ENCODE results near the gene TMC1. TPM values are rescaled to one million over a fixed set of nuclear protein-coding genes. Genes with fewer than 3 reads are reported as not detected.

The TMC1 gene
- total RNA-seq, 1 donor from 2014 or later: not detected

DNA sequence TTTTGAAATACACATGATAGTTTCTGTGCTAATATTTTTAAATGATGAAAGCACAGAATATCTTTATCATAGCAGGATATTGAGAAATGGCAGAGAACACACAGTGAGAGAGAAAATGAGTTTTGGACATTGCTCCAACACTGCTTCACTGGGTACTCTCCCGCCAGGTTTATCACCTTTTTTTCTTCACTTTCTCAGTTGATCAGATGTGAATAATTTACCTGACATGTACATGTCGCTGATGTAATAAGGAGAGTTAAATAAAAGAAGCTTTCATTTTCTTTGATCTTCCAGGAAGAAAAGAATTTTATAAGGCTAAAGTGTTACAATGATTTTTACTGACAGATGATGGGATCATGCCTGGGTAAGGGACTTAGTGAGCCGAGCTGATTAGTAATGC lies 297.0 kb downstream of the TMC1 start:
- DNase-seq (ENCODE audit: extremely low spot score, unreplicated experiment): no peak
- Mint-ChIP-seq H3K4me3 (ENCODE audit: unreplicated experiment) (no peak overlapping the region), H3K9me3 (ENCODE audit: unreplicated experiment) (no peaks in the 10 kb centered on the region), H3K36me3 (ENCODE audit: unreplicated experiment) (no peaks in the 10 kb centered on the region), H3K4me1 (ENCODE audit: unreplicated experiment) (no peaks in the 10 kb centered on the region), H3K27me3 (ENCODE audit: unreplicated experiment) (peaks cover 23% of the 10 kb centered on the region), H3K27ac (ENCODE audit: unreplicated experiment) (no peak overlapping the region)
- TF ChIP-seq, protein P1, sequence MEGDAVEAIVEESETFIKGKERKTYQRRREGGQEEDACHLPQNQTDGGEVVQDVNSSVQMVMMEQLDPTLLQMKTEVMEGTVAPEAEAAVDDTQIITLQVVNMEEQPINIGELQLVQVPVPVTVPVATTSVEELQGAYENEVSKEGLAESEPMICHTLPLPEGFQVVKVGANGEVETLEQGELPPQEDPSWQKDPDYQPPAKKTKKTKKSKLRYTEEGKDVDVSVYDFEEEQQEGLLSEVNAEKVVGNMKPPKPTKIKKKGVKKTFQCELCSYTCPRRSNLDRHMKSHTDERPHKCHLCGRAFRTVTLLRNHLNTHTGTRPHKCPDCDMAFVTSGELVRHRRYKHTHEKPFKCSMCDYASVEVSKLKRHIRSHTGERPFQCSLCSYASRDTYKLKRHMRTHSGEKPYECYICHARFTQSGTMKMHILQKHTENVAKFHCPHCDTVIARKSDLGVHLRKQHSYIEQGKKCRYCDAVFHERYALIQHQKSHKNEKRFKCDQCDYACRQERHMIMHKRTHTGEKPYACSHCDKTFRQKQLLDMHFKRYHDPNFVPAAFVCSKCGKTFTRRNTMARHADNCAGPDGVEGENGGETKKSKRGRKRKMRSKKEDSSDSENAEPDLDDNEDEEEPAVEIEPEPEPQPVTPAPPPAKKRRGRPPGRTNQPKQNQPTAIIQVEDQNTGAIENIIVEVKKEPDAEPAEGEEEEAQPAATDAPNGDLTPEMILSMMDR (IDR thresholded peaks at IDR 0.05): no peak

DNA sequence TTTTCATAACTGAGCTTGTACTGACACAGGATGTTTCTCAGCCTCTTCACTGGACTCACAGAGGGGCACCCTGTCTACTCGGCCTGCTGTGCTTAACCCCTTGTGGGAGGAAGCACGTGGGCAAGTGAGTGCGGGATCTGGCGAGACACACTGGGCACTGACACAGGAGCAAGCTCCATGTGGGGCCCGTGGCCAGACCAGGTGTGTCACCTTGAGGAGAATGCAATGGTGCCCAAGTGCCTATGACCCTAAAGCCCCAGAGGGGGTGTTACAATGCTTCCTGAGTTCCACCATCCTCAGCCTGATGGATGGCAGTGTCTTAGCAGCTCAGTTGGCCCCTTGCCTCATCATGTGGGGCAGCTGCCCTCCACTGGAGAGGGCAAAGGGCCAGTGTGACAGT lies 302.6 kb downstream of the TMC1 start:
- Mint-ChIP-seq H3K4me3 (ENCODE audit: unreplicated experiment) (no peak overlapping the region), H3K36me3 (ENCODE audit: unreplicated experiment) (no peaks in the 10 kb centered on the region), H3K9me3 (ENCODE audit: unreplicated experiment) (no peaks in the 10 kb centered on the region), H3K27me3 (ENCODE audit: unreplicated experiment) (peaks cover 16% of the 10 kb centered on the region), H3K4me1 (ENCODE audit: unreplicated experiment) (no peaks in the 10 kb centered on the region), H3K27ac (ENCODE audit: unreplicated experiment) (no peak overlapping the region)
- TF ChIP-seq, protein P1 (IDR thresholded peaks at IDR 0.05): no peak
- DNase-seq (ENCODE audit: extremely low spot score, unreplicated experiment): no peak

DNA sequence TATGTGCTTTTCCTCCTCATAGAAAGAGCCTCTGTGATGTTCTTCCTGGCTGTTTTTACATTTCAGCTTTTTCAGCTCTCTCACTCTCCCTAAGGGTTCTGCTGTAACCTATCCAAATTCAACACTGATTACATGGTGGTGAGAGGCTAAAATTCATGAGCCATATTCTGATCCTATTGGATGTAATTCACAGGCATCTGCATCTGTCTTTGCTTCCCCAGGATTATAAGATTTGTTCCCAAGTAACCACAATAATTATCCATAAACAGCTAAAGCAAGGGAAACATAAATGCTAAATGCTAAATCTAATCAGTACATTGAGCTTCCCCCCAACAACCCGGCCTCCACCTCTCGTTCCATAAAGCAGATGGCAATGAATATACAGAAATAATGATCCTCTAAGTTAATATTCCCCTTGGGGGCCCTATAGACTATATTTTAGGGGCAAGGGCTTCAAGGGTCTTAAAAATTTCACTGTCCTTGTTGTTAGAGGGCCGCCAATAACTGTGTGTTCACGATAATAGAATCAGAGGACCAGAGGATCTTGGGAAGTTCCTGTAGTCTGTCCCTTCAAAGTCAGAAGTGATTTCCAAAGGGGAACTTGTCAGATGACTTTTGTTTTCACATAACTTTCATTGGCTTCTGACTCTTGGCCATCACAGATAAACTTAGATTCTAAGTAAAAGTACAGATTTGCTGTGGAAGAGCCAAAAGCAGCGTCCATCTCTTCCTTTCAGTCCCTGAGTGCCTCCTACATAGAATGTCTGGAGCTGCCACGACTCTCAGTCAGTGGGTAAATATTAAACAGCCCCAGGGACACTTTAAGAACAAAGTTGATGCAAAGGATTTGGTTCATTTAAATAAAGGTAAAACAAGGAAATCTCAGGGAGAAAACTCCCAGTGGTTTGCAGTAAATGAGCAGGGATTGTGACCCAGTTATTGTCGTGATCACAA lies 305.9 kb downstream of the TMC1 start:
- H3K9me3 Mint-ChIP-seq (ENCODE audit: unreplicated experiment): no peaks in the 10 kb centered on the region
- H3K36me3 Mint-ChIP-seq (ENCODE audit: unreplicated experiment): no peaks in the 10 kb centered on the region
- peaks cover 3% of the 10 kb centered on the region for H3K27me3 Mint-ChIP-seq (ENCODE audit: unreplicated experiment)
- H3K27ac Mint-ChIP-seq (ENCODE audit: unreplicated experiment): no peak overlapping the region
- no peak overlapping the region for H3K4me3 Mint-ChIP-seq (ENCODE audit: unreplicated experiment)
- TF ChIP-seq, protein P1 (IDR thresholded peaks at IDR 0.05): no peak
- H3K4me1 Mint-ChIP-seq (ENCODE audit: unreplicated experiment): no peaks in the 10 kb centered on the region
- no peak for DNase-seq (ENCODE audit: extremely low spot score, unreplicated experiment)

DNA sequence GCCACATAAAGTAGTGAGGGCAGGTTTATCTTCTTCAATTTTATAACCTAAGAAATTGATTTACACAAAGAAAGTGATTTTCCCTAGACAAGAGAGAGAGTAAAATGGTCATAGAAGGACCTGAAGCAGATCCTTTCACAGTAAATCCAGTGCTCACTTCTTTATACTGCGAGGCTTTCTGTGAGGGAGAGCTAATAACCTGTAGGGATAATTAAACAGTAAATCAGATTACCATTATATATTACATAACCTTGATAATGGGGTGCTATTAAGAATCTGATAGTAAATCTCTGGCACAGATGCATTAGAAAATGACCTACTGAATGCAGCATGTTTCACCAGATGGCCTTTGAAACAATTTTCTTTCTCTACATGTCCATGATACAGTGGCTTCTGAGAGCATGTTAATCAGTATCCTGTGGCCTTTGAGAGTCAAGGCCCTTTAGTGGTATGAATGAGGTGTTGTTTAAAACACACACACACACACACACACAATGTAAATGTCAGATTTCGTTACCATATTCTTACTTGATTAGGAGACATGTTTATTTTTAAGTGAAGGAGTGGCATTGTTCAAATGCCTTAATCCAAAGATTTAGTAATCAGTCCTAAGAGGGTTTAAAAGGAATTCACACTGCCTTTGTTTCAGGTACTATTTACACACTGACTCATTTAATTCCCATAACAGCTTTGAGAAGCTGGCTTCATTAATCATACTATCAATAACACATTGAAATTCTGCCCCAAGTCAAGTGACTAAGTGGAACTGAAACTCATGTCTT lies 306.7 kb downstream of the TMC1 start:
- Mint-ChIP-seq H3K9me3 (ENCODE audit: unreplicated experiment) (no peaks in the 10 kb centered on the region), H3K4me3 (ENCODE audit: unreplicated experiment) (no peak overlapping the region), H3K27me3 (ENCODE audit: unreplicated experiment) (peaks cover 3% of the 10 kb centered on the region), H3K27ac (ENCODE audit: unreplicated experiment) (no peak overlapping the region), H3K36me3 (ENCODE audit: unreplicated experiment) (no peaks in the 10 kb centered on the region), H3K4me1 (ENCODE audit: unreplicated experiment) (no peaks in the 10 kb centered on the region)
- DNase-seq (ENCODE audit: extremely low spot score, unreplicated experiment): no peak
- TF ChIP-seq, protein P1 (IDR thresholded peaks at IDR 0.05): no peak

DNA sequence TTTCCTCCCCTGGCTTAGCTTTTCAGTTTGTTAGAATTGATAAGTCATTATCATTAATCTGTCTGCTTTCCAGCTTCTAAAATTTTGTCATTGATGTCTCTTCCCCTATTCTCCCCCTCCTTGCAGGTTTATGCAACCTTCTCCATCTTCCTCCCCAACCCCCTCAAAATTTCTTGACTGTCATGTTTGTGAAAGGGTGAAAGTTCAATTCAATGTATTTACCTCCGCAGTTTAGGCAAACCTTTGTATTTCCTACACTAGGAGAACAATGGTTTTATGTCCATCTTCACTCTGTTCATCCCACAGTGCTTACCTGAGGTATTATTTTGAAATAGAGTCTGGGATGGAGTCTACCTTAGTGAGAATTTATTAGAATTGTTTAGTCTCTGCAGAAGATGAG lies 313.6 kb downstream of the TMC1 start:
- no peaks in the 10 kb centered on the region for H3K9me3 Mint-ChIP-seq (ENCODE audit: unreplicated experiment)
- DNase-seq (ENCODE audit: extremely low spot score, unreplicated experiment): no peak
- TF ChIP-seq, protein P1 (IDR thresholded peaks at IDR 0.05): no peak
- H3K4me3 Mint-ChIP-seq (ENCODE audit: unreplicated experiment): no peak overlapping the region
- no peak overlapping the region for H3K27ac Mint-ChIP-seq (ENCODE audit: unreplicated experiment)
- peaks cover 24% of the 10 kb centered on the region for H3K27me3 Mint-ChIP-seq (ENCODE audit: unreplicated experiment)
- peaks cover 5% of the 10 kb centered on the region for H3K4me1 Mint-ChIP-seq (ENCODE audit: unreplicated experiment)
- H3K36me3 Mint-ChIP-seq (ENCODE audit: unreplicated experiment): no peaks in the 10 kb centered on the region
